Ovary (tissue), 9 donors: ENCODE measurements around the gene ANO6. TPM values are rescaled to one million over a fixed set of nuclear protein-coding genes. Genes with fewer than 3 reads are reported as not detected.

Experiments
- DNase-seq, 5 donors: peaks; one replicate each; pipeline ENCODE4 v3.0.0-alpha.2; 2019 to 2020
- H3K27ac ChIP-seq, 2 donors: fragments of 200-600 bp; one replicate each; pipeline versions ENCODE4 v1.5.1 to v1.8.0; 2019 to 2022
- H3K27me3 ChIP-seq: fragments of 200-600 bp; one replicate; pipeline ENCODE4 v1.8.0; 2022
- H3K36me3 ChIP-seq: fragments of 200-600 bp; sonication (generic); one replicate; pipeline ENCODE4 v1.5.1; 2019
- H3K4me1 ChIP-seq: one replicate; pipeline ENCODE4 v1.8.1; 2013; ENCODE audit warnings: mild to moderate bottlenecking, moderate library complexity; ENCODE audit not compliant: insufficient read depth
- H3K4me3 ChIP-seq: fragments of 200-600 bp; sonication (generic); one replicate; pipeline ENCODE4 v1.5.1; 2017
- H3K9me3 ChIP-seq, 2 donors: fragments of 200-600 bp in 1 of 2; sonication (generic) in 1 of 2; one replicate each; pipeline versions ENCODE4 v1.5.1 to v1.8.1; 2013 to 2019; ENCODE audit warnings: mild to moderate bottlenecking in 1 of 2, moderate library complexity in 1 of 2
- CTCF ChIP-seq, 3 donors: fragments of 450-650 bp in 2 of 3; fragments of 200-600 bp in 1 of 3; IDR thresholded peaks; one replicate each; pipeline versions ENCODE4 v1.5.1 to v1.8.0; 2016 to 2022; ENCODE audit warnings: antibody characterized with exemption in 3 of 3, mild to moderate bottlenecking in 1 of 3
- EP300 ChIP-seq: sonication (generic); formaldehyde crosslinking; IDR thresholded peaks from one replicate; pipeline ENCODE4 v1.6.1; 2017; ENCODE audit warnings: antibody characterized with exemption
- POLR2A ChIP-seq: fragments of 450-650 bp; IDR thresholded peaks from one replicate; pipeline ENCODE4 v1.6.1; 2017; ENCODE audit warnings: antibody characterized with exemption, mild to moderate bottlenecking, moderate library complexity
- WGBS, 3 donors: extraction: QIAGEN DNeasy Blood & Tissue Kit in 1 of 3; methylation state at CpG; one replicate each; pipeline versions ENCODE4 v1.1.5 to v1.1.7; 2013 to 2017; 5-methylcytosine and 5-hydroxymethylcytosine counted together
- intact Hi-C, 4 donors: fragments of 100-400 bp; cut with DNase I; formaldehyde crosslinking; loops; one replicate each; pipeline versions ENCODE4 v1.11.0 to v1.15.1; 2022 to 2023
- polyA plus RNA-seq, 2 donors: library from polyadenylated mRNA; stranded (reverse); fragments of 200-250 nt in 1 of 2; fragments of 350-450 nt in 1 of 2; fragmentation: Illumina TruSeq in 1 of 2; extraction: RNeasy Lipid Tissue Mini Kit (QIAGEN cat#74804) in 1 of 2; gene quantifications; one replicate each; pipeline ENCODE4 v1.2.3, GENCODE V29; 2013 to 2014
- total RNA-seq, 7 donors: library from RNA; depleted of rRNA in 2 of 7; stranded (reverse); fragments of >200 nt in 2 of 7; fragmentation: NEBNext Ultra II Directional in 3 of 7; extraction: Animal tissue kit (Norgen Biotek cat#: 25700) in 3 of 7; gene quantifications; one replicate each; pipeline versions ENCODE4 v1.1.0 to v1.2.4, GENCODE V29; 2016 to 2023
- donor health status: DM: no; HTN: no; CAD: no; lungs with moderate emphysema.
- donor health status: DM: no; HTN: no; CAD: no.
- donor health status: Bipolar disorder and iron deficiency.
- donor health status: DM: yes; HTN: yes; CAD: no.
- donor health status: DM: no; HTN: no; CAD: no.
- donor health status: DM: yes; HTN: yes; CAD: no.

Gene ANO6
- total and polyA plus RNA-seq, 9 donors = 38.8 to 88.5 (median 63.2) TPM

- Histone ChIP-seq H3K27me3 (no peaks in the 10 kb centered on the region), H3K27ac (no peak overlapping the region), H3K9me3 (no peaks in the 10 kb centered on the region), H3K4me3 (no peak overlapping the region), H3K36me3 (no peaks in the 10 kb centered on the region), H3K4me1 (peaks cover 3% of the 10 kb centered on the region)
- no peak for DNase-seq
- TF ChIP-seq POLR2A (no peak), EP300 (no peak), CTCF (IDR thresholded peaks at IDR 0.05) (no peak)
- intact Hi-C loops = loop anchor here in 3 of 4 donors (10.0 kb wide), 1 partner anchor 171 kb away; no protein-coding TSS in a partner anchor
Measured at GRCh38 chr12:45214071-45214470, 1.8 kb upstream of the ANO6 start.

GRCh38 chr12:45214749-45215418 lies 1.0 kb upstream of the ANO6 start:
- 2 to 4% (median 2%) methylated on average over 11 of the region's 11 CpGs for WGBS, 3 donors
- H3K9me3 ChIP-seq = no peaks in the 10 kb centered on the region
- peak overlapping the region; percentile 22 to 94 for H3K27ac ChIP-seq
- H3K4me3 ChIP-seq = peak overlapping the region; percentile 88
- TF ChIP-seq POLR2A (no peak), EP300 (no peak), CTCF (IDR thresholded peaks at IDR 0.05) (no peak)
- peak in 4 of 5 donors; percentile 28 to 41 (median 32) for DNase-seq
- no peaks in the 10 kb centered on the region for H3K36me3 ChIP-seq
- intact Hi-C loops = loop anchor here in 3 of 4 donors (1.0 to 10.0 kb wide), 2 partner anchors 170 to 512 kb away; no protein-coding TSS in a partner anchor
- peaks cover 8% of the 10 kb centered on the region for H3K4me1 ChIP-seq
- H3K27me3 ChIP-seq = no peaks in the 10 kb centered on the region

- 0 to 1% (median 0%) methylated on average over 66 to 70 of the region's 70 CpGs for WGBS, 3 donors
- Histone ChIP-seq H3K27ac (peak overlapping the region; percentile 93 to 94), H3K36me3 (no peaks in the 10 kb centered on the region), H3K9me3 (no peaks in the 10 kb centered on the region), H3K4me3 (peak overlapping the region; percentile 88), H3K4me1 (peaks cover 17% of the 10 kb centered on the region), H3K27me3 (no peaks in the 10 kb centered on the region)
- TF ChIP-seq CTCF (IDR thresholded peaks at IDR 0.05) = peak in 1 of 3 donors; percentile 20
- peak; percentile 1 for TF ChIP-seq POLR2A
- no peak for TF ChIP-seq EP300
- intact Hi-C loops = loop anchor here in 3 of 4 donors (10.0 kb wide), 1 partner anchor 168 kb away; no protein-coding TSS in a partner anchor
- DNase-seq = peak; percentile 45 to 70 (median 63)
Measured at GRCh38 chr12:45216230-45216982, 511 bp downstream of the ANO6 start.

DNA sequence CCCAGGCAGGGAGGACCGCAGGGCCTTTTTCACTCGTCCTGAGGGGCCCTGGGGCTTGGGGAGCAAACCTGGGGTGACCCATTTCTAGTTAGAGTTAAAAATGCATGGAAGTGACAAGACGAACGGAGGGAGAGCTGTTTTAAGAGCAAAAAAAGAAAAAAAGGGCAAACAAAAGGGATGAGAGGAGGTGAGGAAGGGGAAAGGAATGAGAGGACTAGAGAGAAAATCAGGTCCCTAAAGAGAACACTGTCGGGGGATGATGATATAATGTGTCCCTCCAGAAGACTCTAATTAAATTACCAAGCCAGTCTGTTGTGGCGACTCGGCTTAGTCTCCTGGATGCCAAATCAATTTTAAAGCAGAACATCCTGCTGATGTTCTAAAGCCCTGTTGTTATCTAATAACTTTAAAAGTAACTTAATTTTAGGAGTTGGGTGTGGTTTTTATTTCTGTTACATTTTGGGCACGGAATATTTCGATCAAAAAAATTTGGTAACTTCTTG lies 1.1 kb downstream of the ANO6 start:
- Histone ChIP-seq H3K27ac (peak overlapping the region; percentile 93 to 94), H3K4me3 (peak overlapping the region; percentile 88), H3K27me3 (no peaks in the 10 kb centered on the region), H3K4me1 (peaks cover 17% of the 10 kb centered on the region), H3K36me3 (no peaks in the 10 kb centered on the region), H3K9me3 (no peaks in the 10 kb centered on the region)
- no peak for TF ChIP-seq EP300
- no peak for TF ChIP-seq CTCF (IDR thresholded peaks at IDR 0.05)
- TF ChIP-seq POLR2A = no peak
- DNase-seq = no peak
- WGBS, 3 donors = 1 to 2% (median 1%) methylated on average over 9 of the region's 9 CpGs
- intact Hi-C loops = loop anchor here in 3 of 4 donors (10.0 kb wide), 1 partner anchor 168 kb away; no protein-coding TSS in a partner anchor
